ENCODE results near the gene ZNF654. TPM values are rescaled to one million over a fixed set of nuclear protein-coding genes. Genes with fewer than 3 reads are reported as not detected.
A peak's percentile ranks its signal among the peaks of the same experiment; 100 is the strongest.

Gene ZNF654
- total RNA-seq, 4 donors from 2014 or later, result 12.0 to 25.4 (median 13.3) TPM

- Histone ChIP-seq H3K4me3 (peak overlapping the region; percentile 85 to 97), H3K36me3 (peaks cover 5 to 29% of the 10 kb centered on the region in 2 donors), H3K27ac (peak overlapping the region; percentile 96 to 97 (median 96)), H3K9me3 (no peaks in the 10 kb centered on the region), H3K27me3 (no peaks in the 10 kb centered on the region), H3K4me1 (peaks cover 7 to 64% (median 17%) of the 10 kb centered on the region in 3 donors)
- TF ChIP-seq POLR2A (IDR thresholded peaks at IDR 0.05), result no peak
- TF ChIP-seq, protein P1, sequence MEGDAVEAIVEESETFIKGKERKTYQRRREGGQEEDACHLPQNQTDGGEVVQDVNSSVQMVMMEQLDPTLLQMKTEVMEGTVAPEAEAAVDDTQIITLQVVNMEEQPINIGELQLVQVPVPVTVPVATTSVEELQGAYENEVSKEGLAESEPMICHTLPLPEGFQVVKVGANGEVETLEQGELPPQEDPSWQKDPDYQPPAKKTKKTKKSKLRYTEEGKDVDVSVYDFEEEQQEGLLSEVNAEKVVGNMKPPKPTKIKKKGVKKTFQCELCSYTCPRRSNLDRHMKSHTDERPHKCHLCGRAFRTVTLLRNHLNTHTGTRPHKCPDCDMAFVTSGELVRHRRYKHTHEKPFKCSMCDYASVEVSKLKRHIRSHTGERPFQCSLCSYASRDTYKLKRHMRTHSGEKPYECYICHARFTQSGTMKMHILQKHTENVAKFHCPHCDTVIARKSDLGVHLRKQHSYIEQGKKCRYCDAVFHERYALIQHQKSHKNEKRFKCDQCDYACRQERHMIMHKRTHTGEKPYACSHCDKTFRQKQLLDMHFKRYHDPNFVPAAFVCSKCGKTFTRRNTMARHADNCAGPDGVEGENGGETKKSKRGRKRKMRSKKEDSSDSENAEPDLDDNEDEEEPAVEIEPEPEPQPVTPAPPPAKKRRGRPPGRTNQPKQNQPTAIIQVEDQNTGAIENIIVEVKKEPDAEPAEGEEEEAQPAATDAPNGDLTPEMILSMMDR (IDR thresholded peaks at IDR 0.05), result no peak
- no peak for TF ChIP-seq EP300 (IDR thresholded peaks at IDR 0.05)
- TF ChIP-seq POLR2AphosphoS5 (IDR thresholded peaks at IDR 0.05), result no peak
- WGBS, 2 donors (ENCODE audit: low coverage in 1 of 2), result 0% methylated on average over 7 of the region's 24 CpGs; no CpG with 5 or more reads in 1 of the 2 donors
- no peak for ATAC-seq
Observed at GRCh38 chr3:88058306-88058580, 812 bp upstream of the ZNF654 start.

DNA sequence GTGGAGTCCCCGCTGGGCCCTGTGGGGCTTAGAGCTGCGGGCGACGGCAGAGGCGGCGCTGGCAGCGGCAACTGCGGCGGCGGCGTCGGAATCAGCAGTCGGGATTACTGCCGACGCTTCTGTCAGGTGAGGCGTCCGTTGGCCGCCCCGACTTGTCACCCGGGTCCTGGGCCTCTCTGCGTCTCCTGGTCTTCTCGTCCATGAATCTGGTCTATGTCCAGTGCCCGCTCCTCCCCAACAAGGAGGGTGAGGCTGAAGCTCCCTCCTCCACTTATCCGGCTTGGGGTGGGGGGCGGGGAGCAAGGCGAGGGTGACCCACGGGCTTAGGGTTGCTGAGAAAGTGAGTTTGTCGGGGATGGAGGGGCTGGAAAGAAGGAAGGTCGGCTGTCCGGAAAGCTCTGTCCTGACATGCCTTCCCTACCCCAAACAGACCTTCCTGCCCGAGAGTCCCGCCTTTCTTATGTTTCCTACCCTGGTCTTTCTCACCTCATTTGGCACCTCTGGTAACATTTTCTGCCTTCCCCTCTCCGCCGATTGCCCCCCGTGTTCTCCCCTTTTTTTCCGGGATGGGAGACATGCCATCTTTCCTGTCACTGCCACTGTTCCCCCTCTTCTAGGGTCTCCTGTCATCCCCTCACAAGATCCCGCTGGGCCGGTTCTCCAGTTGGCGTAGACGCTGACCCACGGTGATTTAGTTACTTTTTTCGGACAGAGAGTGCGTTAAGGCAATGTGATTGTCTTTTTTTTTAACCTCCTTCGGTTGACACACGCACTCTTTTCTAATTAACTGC lies 520 bp downstream of the ZNF654 start:
- H3K27ac ChIP-seq, result peak overlapping the region; percentile 82 to 96 (median 94)
- H3K4me1 ChIP-seq, result peaks cover 7 to 67% (median 19%) of the 10 kb centered on the region in 3 donors
- peak overlapping the region; percentile 76 to 85 for H3K4me3 ChIP-seq
- WGBS, 2 donors (ENCODE audit: low coverage in 1 of 2), result 1 to 2% methylated on average over 18 to 23 of the region's 45 CpGs
- H3K27me3 ChIP-seq, result no peaks in the 10 kb centered on the region
- TF ChIP-seq POLR2AphosphoS5 (IDR thresholded peaks at IDR 0.05), result no peak
- no peak for TF ChIP-seq POLR2A (IDR thresholded peaks at IDR 0.05)
- no peak for TF ChIP-seq EP300 (IDR thresholded peaks at IDR 0.05)
- TF ChIP-seq, protein P1 (IDR thresholded peaks at IDR 0.05), result no peak
- peak; percentile 2 for ATAC-seq
- H3K36me3 ChIP-seq, result peaks cover 5 to 22% of the 10 kb centered on the region in 2 donors
- H3K9me3 ChIP-seq, result no peaks in the 10 kb centered on the region

GRCh38 chr3:88061746-88062145 lies 2.7 kb downstream of the ZNF654 start:
- no peaks in the 10 kb centered on the region for H3K27me3 ChIP-seq
- no peak overlapping the region for H3K27ac ChIP-seq
- H3K36me3 ChIP-seq, result peaks cover 0 to 1% of the 10 kb centered on the region in 2 donors
- ATAC-seq, result no peak
- no peaks in the 10 kb centered on the region for H3K9me3 ChIP-seq
- H3K4me1 ChIP-seq, result peaks cover 6 to 55% (median 19%) of the 10 kb centered on the region in 3 donors
- no peak overlapping the region for H3K4me3 ChIP-seq
- WGBS, 2 donors (ENCODE audit: low coverage in 1 of 2), result 9 to 27% methylated on average over 1 of the region's 1 CpG
- no peak for TF ChIP-seq EP300 (IDR thresholded peaks at IDR 0.05)
- no peak for TF ChIP-seq POLR2AphosphoS5 (IDR thresholded peaks at IDR 0.05)
- TF ChIP-seq, protein P1 (IDR thresholded peaks at IDR 0.05), result no peak
- no peak for TF ChIP-seq POLR2A (IDR thresholded peaks at IDR 0.05)

GRCh38 chr3:88075072-88075471 lies 16.0 kb downstream of the ZNF654 start:
- no peaks in the 10 kb centered on the region for H3K9me3 ChIP-seq
- H3K4me3 ChIP-seq, result no peak overlapping the region
- WGBS, 2 donors (ENCODE audit: low coverage in 1 of 2), result 64 to 73% methylated on average over 2 of the region's 2 CpGs
- H3K4me1 ChIP-seq, result peaks cover 0 to 32% (median 3%) of the 10 kb centered on the region in 3 donors
- no peak for ATAC-seq
- no peaks in the 10 kb centered on the region for H3K36me3 ChIP-seq
- no peak overlapping the region for H3K27ac ChIP-seq
- TF ChIP-seq, protein P1 (IDR thresholded peaks at IDR 0.05), result no peak
- TF ChIP-seq EP300 (IDR thresholded peaks at IDR 0.05) (no peak), POLR2A (IDR thresholded peaks at IDR 0.05) (no peak), POLR2AphosphoS5 (IDR thresholded peaks at IDR 0.05) (no peak)
- H3K27me3 ChIP-seq, result no peaks in the 10 kb centered on the region

DNA sequence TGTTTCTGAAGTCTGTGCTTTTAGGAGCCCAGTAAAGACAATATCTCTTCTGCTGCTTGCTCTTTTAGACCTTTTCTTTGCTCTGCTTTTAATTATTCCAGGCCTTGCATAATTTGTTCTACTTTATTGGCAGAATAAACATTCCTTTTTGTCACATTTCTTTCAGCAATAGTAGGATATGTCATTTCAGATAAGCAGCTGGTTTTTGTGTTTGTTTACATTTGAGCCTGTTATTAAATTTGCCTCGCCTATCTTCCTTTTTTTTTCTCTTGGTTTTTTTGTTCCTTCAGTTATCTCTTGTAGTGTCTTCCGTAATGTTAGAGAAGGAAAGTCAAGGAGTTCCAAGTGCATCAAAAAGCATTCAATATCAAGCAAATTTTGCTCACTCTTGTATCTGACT lies 16.4 kb downstream of the ZNF654 start:
- ATAC-seq, result no peak
- 50 to 89% methylated on average over 2 of the region's 2 CpGs for WGBS, 2 donors (ENCODE audit: low coverage in 1 of 2)
- H3K27me3 ChIP-seq, result no peaks in the 10 kb centered on the region
- no peaks in the 10 kb centered on the region for H3K36me3 ChIP-seq
- TF ChIP-seq POLR2A (IDR thresholded peaks at IDR 0.05) (no peak), POLR2AphosphoS5 (IDR thresholded peaks at IDR 0.05) (no peak), EP300 (IDR thresholded peaks at IDR 0.05) (no peak)
- TF ChIP-seq, protein P1 (IDR thresholded peaks at IDR 0.05), result no peak
- no peak overlapping the region for H3K27ac ChIP-seq
- H3K9me3 ChIP-seq, result no peaks in the 10 kb centered on the region
- no peak overlapping the region for H3K4me3 ChIP-seq
- H3K4me1 ChIP-seq, result peaks cover 0 to 32% (median 3%) of the 10 kb centered on the region in 3 donors

Measured in gastroesophageal sphincter (tissue), 4 donors.